ENCODE data around the gene TSPAN13.

GRCh38 chr7:16780596-16780995, 27.0 kb downstream of the TSPAN13 start:
- TF ChIP-seq CTCF (IDR thresholded peaks at IDR 0.05) (no peak), EZH2 (IDR thresholded peaks at IDR 0.05; ENCODE audit: borderline replicate concordance, insufficient read depth, low read depth, low read length, poor library complexity, severe bottlenecking) (no peak)

Data from B cell (primary cell).